Stomach (tissue), 9 donors: ENCODE measurements around the gene EHD1. TPM values are rescaled to one million over a fixed set of nuclear protein-coding genes. Genes with fewer than 3 reads are reported as not detected.

Source experiments
- DNase-seq, 2 donors: peaks; one replicate each; pipeline versions ENCODE4 v3.0.0 to v3.0.0-alpha.2; 2013 to 2019
- H3K27ac ChIP-seq, 5 donors: fragments of 200-600 bp in 4 of 5; sonication (generic) in 4 of 5; one replicate each; pipeline ENCODE4 v1.5.1; 2013 to 2019; ENCODE audit warnings: mild to moderate bottlenecking in 1 of 5, moderate library complexity in 1 of 5
- H3K27me3 ChIP-seq, 3 donors: fragments of 200-600 bp; sonication (generic); one replicate each; pipeline ENCODE4 v1.5.1; 2017 to 2019; ENCODE audit warnings: mixed run types in 1 of 3
- H3K36me3 ChIP-seq, 4 donors: fragments of 200-600 bp; sonication (generic); 1 replicate in 3 of 4; 2 replicates in 1 of 4; pipeline ENCODE4 v1.5.1; 2016 to 2019
- H3K4me1 ChIP-seq, 4 donors: fragments of 200-600 bp; sonication (generic); one replicate each; pipeline ENCODE4 v1.5.1; 2016 to 2019
- H3K4me3 ChIP-seq, 4 donors: fragments of 200-600 bp; sonication (generic) in 3 of 4; one replicate each; pipeline ENCODE4 v1.5.1; 2016 to 2019; ENCODE audit warnings: mild to moderate bottlenecking in 1 of 4
- H3K9me3 ChIP-seq, 4 donors: fragments of 200-600 bp; sonication (generic); one replicate each; pipeline ENCODE4 v1.5.1; 2016 to 2019
- EP300 ChIP-seq: sonication (generic); formaldehyde crosslinking; IDR thresholded peaks from one replicate; pipeline ENCODE4 v1.6.1; 2017; ENCODE audit warnings: antibody characterized with exemption
- POLR2A ChIP-seq, 4 donors: fragments of 450-650 bp; IDR thresholded peaks; one replicate each; pipeline ENCODE4 v1.6.1; 2016; ENCODE audit warnings: antibody characterized with exemption in 4 of 4, control low read depth in 2 of 4, mild to moderate bottlenecking in 1 of 4, moderate library complexity in 1 of 4
- POLR2AphosphoS5 ChIP-seq, 3 donors: sonication (generic); formaldehyde crosslinking; IDR thresholded peaks; one replicate each; pipeline ENCODE4 v1.6.1; 2016; ENCODE audit warnings: antibody characterized with exemption in 3 of 3
- WGBS, 5 donors: extraction: QIAGEN DNeasy Blood & Tissue Kit in 3 of 5; methylation state at CpG; one replicate each; pipeline versions ENCODE4 v1.1.5 to v1.1.7; 2013 to 2018; 5-methylcytosine and 5-hydroxymethylcytosine counted together
- intact Hi-C: fragments of 100-400 bp; cut with DNase I; formaldehyde crosslinking; loops from one replicate; pipeline ENCODE4 v1.15.1; 2023; ENCODE audit warnings: low total_unique reads
- polyA plus RNA-seq, 3 donors: library from polyadenylated mRNA; stranded (reverse); fragments of 200-250 nt; gene quantifications; one replicate each; pipeline ENCODE4 v1.2.3, GENCODE V29; 2013
- total RNA-seq, 5 donors: library from RNA; depleted of rRNA; stranded (reverse); fragments of >200 nt; gene quantifications; one replicate each; pipeline versions ENCODE4 v1.1.0 to v1.2.3, GENCODE V29; 2014 to 2016
- TF ChIP-seq, protein P1 (sequence below), 7 experiments: fragments of 450-650 bp in 4 of 7; fragments of 200-600 bp in 3 of 7; sonication (generic) in 3 of 7; IDR thresholded peaks; one replicate each; pipeline ENCODE4 v1.5.1; 2016 to 2019; ENCODE audit warnings: antibody characterized with exemption in 7 of 7, control low read depth in 2 of 7, mild to moderate bottlenecking in 1 of 7
- donor health status: healthy with polysubstance abuse.
- donor health status: Bipolar disorder and iron deficiency.
- donor health status: healthy.

Gene EHD1
- total and polyA plus RNA-seq, 8 donors = 17.9 to 160 (median 37.5) TPM

DNA sequence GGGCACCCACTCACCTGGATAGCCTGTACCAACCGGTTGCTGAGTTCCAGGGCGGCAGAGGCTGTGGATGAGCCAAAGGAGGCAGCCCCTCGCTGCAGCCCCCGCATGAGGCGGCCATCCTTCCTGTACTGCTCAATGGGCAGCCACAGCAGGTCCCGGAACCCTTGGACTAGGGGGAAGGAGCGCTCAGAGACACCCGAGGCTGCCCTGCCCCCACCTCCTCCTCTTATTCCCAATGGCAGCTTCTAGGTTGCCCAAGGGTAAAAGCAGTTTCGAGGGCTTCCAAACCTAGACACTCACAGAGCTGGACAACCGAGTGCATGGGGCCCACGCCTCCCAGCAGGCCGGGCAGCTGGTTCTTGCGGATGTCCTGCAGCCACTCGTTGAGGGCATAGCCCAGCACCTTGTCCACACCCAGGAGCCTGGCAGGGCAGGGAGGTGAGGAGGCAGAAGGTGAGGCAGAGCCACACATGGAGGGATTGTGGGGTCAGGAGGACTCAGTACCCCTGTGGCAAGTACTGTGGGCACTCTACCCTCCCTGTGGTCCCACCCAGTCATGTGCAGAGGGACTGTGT is 18.1 kb upstream of the EHD1 start:
- 84 to 90% (median 88%) methylated on average over 6 to 14 of the region's 14 CpGs for WGBS, 5 donors
- intact Hi-C loops = no loop called here
- H3K4me1 ChIP-seq = peaks cover 11 to 21% (median 17%) of the 10 kb centered on the region in 4 donors
- no peak overlapping the region for H3K4me3 ChIP-seq
- TF ChIP-seq EP300 (no peak), POLR2AphosphoS5 (IDR thresholded peaks at IDR 0.05) (no peak), POLR2A (IDR thresholded peaks at IDR 0.05) (no peak)
- TF ChIP-seq, protein P1, sequence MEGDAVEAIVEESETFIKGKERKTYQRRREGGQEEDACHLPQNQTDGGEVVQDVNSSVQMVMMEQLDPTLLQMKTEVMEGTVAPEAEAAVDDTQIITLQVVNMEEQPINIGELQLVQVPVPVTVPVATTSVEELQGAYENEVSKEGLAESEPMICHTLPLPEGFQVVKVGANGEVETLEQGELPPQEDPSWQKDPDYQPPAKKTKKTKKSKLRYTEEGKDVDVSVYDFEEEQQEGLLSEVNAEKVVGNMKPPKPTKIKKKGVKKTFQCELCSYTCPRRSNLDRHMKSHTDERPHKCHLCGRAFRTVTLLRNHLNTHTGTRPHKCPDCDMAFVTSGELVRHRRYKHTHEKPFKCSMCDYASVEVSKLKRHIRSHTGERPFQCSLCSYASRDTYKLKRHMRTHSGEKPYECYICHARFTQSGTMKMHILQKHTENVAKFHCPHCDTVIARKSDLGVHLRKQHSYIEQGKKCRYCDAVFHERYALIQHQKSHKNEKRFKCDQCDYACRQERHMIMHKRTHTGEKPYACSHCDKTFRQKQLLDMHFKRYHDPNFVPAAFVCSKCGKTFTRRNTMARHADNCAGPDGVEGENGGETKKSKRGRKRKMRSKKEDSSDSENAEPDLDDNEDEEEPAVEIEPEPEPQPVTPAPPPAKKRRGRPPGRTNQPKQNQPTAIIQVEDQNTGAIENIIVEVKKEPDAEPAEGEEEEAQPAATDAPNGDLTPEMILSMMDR (IDR thresholded peaks at IDR 0.05) = no peak
- DNase-seq = no peak
- H3K27ac ChIP-seq = no peak overlapping the region
- no peaks in the 10 kb centered on the region for H3K27me3 ChIP-seq
- no peaks in the 10 kb centered on the region for H3K9me3 ChIP-seq
- peaks cover 38 to 72% (median 71%) of the 10 kb centered on the region in 4 donors for H3K36me3 ChIP-seq

- Histone ChIP-seq H3K9me3 (no peaks in the 10 kb centered on the region), H3K4me1 (peaks cover 15 to 35% (median 25%) of the 10 kb centered on the region in 4 donors), H3K27me3 (no peaks in the 10 kb centered on the region), H3K36me3 (peaks cover 25 to 56% (median 55%) of the 10 kb centered on the region in 4 donors), H3K4me3 (no peak overlapping the region), H3K27ac (peak overlapping the region in 3 of 5 donors; percentile 84 to 94 (median 86))
- TF ChIP-seq POLR2AphosphoS5 (IDR thresholded peaks at IDR 0.05) (no peak), POLR2A (IDR thresholded peaks at IDR 0.05) (no peak), EP300 (no peak)
- TF ChIP-seq, protein P1 (IDR thresholded peaks at IDR 0.05) = no peak
- intact Hi-C loops = no loop called here
- 82 to 87% (median 83%) methylated on average over 34 to 39 of the region's 39 CpGs; no CpG with 5 or more reads in 1 of the 5 donors for WGBS, 5 donors
- DNase-seq = no peak
Measured at GRCh38 chr11:64894812-64895452, 16.5 kb upstream of the EHD1 start.

DNA sequence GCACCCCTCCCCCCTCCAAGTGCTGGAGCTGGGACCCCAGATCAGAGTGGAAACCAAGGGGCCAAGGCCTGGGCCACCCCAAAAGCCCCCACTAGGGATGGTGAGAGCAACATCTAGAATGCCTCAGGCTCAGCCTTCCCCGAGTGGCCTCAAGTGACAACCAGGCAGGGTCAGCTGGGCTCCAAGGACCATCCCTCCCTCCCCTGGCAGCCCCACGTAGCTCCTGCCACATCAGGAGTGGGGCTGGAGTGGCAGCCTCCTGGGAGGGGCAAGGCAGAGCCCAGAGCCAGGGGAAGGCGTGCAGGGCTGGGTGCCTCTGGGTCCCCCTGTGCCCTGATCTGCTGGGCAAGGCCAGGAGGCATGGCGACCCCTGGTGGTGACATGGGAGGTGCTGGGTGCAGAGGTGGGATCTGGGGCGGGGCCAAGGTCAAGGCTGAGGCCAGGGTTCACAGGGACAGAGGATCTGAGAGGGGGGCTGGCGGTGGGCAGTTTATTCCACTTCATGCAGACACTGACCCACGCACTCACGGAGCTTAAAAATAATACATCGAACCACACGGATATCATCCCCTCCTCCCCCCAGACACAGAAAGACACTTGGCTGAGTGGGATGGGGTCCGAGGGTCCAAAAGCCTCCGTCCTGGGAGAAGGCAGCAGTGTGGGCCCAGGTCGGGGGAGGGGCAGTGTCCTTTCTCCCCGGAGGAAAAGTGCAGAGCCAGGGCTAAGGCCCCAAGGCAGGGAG is 15.8 kb upstream of the EHD1 start:
- DNase-seq = peak; percentile 92 to 93
- no peak for TF ChIP-seq POLR2A (IDR thresholded peaks at IDR 0.05)
- TF ChIP-seq, protein P1 (IDR thresholded peaks at IDR 0.05) = peak in 5 of 7 experiments; percentile 72 to 91 (median 85)
- TF ChIP-seq POLR2AphosphoS5 (IDR thresholded peaks at IDR 0.05) = peak in 1 of 3 donors; percentile 79
- no peak for TF ChIP-seq EP300
- 28 to 39% (median 33%) methylated on average over 12 to 14 of the region's 14 CpGs for WGBS, 5 donors
- intact Hi-C loops = no loop called here
- Histone ChIP-seq H3K4me1 (peaks cover 20 to 41% (median 31%) of the 10 kb centered on the region in 4 donors), H3K27ac (peak overlapping the region; percentile 84 to 94 (median 86)), H3K36me3 (peaks cover 21 to 49% (median 48%) of the 10 kb centered on the region in 4 donors), H3K9me3 (no peaks in the 10 kb centered on the region), H3K4me3 (peak overlapping the region in 1 of 4 donors; percentile 52), H3K27me3 (no peaks in the 10 kb centered on the region)
